ENCODE measurements around the gene DNASE1L2.

DNA sequence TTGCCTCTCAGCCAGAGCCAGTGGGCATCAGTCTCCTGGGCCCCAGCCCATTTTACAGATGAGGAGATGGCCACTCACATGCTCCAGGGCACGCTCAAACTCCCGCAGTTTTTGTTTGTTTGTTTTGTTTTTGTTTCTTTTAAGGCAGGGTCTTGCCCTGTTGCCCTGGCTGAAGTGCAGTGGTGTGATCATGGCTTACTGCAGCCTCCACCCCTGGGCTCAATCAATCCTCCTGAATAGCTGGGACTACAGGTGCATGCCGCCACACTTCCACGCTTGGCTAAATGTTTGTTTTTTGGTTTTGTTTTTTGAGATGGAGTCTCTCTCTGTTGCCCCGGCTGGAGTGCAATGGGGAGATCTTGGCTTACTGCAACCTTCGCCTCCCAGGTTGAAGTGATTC is 9.3 kb upstream of the DNASE1L2 start:
- no peak for TF ChIP-seq BHLHE40 (IDR thresholded peaks at IDR 0.05; ENCODE audit: low read depth, low read length)
- no peak for TF ChIP-seq FOS (IDR thresholded peaks at IDR 0.05; ENCODE audit: low read depth, low read length)
- TF ChIP-seq, protein P1, sequence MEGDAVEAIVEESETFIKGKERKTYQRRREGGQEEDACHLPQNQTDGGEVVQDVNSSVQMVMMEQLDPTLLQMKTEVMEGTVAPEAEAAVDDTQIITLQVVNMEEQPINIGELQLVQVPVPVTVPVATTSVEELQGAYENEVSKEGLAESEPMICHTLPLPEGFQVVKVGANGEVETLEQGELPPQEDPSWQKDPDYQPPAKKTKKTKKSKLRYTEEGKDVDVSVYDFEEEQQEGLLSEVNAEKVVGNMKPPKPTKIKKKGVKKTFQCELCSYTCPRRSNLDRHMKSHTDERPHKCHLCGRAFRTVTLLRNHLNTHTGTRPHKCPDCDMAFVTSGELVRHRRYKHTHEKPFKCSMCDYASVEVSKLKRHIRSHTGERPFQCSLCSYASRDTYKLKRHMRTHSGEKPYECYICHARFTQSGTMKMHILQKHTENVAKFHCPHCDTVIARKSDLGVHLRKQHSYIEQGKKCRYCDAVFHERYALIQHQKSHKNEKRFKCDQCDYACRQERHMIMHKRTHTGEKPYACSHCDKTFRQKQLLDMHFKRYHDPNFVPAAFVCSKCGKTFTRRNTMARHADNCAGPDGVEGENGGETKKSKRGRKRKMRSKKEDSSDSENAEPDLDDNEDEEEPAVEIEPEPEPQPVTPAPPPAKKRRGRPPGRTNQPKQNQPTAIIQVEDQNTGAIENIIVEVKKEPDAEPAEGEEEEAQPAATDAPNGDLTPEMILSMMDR (conservative IDR thresholded peaks at IDR 0.05; ENCODE audit: low read depth, low read length): no peak
- no peak for TF ChIP-seq POLR2A (IDR thresholded peaks at IDR 0.05; ENCODE audit: low read depth, low read length)
- TF ChIP-seq SMC3 (IDR thresholded peaks at IDR 0.05; ENCODE audit: low read depth, low read length): no peak
- TF ChIP-seq, protein P2, sequence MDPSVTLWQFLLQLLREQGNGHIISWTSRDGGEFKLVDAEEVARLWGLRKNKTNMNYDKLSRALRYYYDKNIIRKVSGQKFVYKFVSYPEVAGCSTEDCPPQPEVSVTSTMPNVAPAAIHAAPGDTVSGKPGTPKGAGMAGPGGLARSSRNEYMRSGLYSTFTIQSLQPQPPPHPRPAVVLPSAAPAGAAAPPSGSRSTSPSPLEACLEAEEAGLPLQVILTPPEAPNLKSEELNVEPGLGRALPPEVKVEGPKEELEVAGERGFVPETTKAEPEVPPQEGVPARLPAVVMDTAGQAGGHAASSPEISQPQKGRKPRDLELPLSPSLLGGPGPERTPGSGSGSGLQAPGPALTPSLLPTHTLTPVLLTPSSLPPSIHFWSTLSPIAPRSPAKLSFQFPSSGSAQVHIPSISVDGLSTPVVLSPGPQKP (IDR thresholded peaks at IDR 0.05; ENCODE audit: borderline replicate concordance, low read depth, low read length): no peak
- no peak for TF ChIP-seq MAZ (IDR thresholded peaks at IDR 0.05; ENCODE audit: borderline replicate concordance, low read depth, low read length)
- TF ChIP-seq RCOR1 (IDR thresholded peaks at IDR 0.05; ENCODE audit: insufficient replicate concordance, low read length): no peak

Measured in IMR-90 (cell line).